ENCODE measurements around the gene ROPN1L.
"Not testable (repeated sequence)": the region's sequence is repeated elsewhere in the genome, so short reads cannot be mapped to it uniquely, and the experiment has no call there.

The ROPN1L gene

DNA sequence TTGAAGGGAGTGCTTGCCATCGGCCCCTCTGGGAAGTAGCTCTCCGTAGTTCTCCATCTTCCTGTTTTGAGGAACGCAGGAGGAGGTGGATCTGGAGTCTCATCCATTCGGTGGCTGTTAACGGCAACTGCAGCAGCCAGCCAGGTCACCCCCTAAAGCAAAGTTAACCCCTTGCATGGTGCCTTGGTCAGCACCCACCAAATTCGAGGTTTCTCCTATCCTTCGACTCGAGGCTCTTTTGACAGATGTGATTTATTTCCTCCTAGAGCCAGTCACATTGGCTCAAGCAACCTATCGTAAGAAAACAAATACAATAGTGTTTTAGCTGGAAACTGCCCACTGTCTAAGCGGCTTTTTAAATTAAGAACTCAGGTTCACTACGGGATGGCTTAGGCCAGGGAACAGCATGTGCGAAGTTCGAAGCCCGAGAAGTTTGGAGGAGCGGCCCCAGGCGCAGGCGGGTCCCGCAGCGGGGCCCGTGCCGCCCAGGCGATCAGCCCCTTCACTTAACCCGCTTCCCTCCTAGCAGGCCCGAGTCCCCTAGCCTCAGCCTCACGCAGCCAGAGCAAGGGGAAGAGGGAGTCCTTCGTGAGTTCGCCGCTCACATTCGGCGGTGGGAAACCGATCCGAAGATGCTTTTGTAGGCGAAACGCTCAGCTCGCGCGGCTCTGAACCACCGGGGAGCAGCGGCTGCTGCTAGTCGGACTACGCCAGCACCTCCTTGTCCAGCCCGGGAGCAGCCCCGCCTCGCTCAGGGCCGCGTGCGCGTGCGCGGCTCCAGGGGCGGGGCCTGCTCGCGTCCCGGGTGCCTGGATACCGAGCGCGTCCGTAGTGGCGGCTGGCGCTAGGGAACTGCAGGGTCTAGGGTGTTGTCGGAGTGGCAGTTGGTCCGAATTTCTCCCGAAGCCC is at the start of gene ROPN1L:
Gene ROPN1L (plus strand): TSS at position 797 of the 909 bp plus-strand sequence. CDS start 289 bp downstream, outside the sequence.
- DNase-seq (ENCODE audit: extremely low spot score, insufficient read length, low read depth), result peak; percentile 93
- peak; percentile 72 for FAIRE-seq

DNA sequence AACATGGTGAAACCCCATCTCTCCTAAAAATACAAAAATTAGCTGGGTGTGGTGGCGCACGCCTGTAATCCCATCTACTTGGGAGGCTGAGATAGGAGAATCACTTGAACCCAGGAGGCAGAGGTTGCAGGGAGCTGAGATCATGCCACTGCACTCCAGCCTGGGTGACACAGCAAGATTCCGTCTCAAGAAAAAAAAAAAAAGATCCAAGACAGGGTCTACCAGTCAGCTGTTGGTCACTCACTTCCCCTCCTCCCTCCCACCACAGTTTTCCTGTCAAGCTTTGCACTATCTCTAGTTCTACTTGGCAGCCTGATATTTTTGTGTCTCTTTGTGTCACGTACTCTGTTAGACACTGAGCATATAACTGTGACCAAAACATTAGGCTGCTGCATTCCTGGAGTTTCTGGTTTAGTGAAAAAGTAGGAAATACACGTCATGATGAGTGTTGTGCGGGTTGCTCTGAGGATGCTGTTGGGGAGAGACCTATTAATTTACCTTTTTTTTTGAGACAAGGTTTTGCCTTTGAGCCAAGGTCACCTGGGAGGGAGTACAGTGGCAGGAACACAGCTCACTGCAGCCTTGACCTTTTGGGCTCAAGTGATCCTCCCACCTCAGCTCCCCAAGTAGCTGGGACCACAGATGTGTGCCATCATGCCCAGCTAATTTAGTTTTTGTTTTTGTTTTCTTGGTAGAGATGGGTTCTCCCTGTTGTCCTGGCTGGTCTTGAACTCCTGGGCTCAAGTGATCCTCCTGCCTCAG is 48.9 kb upstream of the ROPN1L start:
- FAIRE-seq; DNase-seq (ENCODE audit: extremely low spot score, insufficient read length, low read depth): not testable (repeated sequence)

DNA sequence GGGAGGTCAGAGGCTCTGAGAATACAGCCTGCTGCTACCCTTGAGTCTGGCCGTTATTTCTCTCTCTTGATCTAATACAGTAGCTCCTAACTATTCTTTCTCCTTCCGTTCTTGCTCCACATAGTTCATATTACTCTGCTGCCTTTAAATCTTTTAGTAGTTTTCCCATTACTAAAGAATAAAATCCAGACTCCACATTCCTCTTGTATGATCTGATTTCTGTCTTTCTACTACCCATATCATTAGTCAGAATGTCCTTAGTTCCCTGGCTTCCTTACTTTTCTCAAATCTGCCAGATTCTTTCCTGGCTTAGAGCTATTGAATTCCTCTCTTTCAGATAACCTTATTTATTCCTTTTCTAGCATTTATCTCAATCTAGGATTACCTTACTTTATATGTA is 48.2 kb upstream of the ROPN1L start:
- DNase-seq (ENCODE audit: extremely low spot score, insufficient read length, low read depth), result no peak
- no peak for FAIRE-seq

DNA sequence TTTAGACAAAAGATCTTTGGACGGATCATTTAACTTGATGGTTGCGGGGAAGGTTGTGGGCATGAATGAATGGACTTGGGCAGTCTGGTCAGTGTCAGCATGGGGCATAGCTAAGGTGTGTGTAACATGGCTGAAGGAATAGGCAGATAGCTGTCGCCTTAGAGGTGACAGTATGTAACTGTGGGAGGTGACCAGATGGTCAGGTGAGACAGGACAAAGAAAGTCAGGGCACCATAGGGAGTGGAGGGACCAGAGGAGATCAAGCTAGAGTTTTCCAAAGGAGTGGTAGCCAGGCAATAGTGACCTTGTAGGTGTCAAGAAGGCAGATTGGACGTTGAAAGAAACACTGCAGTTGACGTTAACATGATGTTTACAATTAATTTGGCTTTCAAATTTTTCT is 45.1 kb upstream of the ROPN1L start:
- FAIRE-seq, result no peak

DNA sequence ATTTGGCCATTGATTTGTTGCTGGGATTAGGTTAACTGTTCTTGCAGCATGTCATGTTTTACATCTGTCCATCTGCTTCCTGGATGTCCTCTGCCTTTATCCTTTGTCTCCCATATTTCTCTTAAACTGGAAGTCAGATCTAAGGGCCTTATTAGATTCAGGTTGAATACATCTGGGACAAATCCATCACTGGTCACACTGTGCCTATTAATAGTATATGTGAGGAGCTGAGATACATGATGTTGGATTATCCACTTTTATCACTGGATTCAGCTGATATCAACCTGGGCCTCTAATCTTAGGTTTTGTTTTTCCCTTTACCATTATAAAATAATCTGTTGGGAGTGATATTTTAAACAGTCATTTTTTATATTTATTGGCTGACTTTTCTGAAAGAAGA is 41.8 kb upstream of the ROPN1L start:
- no peak for FAIRE-seq
- no peak for DNase-seq (ENCODE audit: extremely low spot score, insufficient read length, low read depth)

More for the DNA sequence above, 45.1 kb upstream of the ROPN1L start:
- no peak for DNase-seq (ENCODE audit: extremely low spot score, insufficient read length, low read depth)

DNA sequence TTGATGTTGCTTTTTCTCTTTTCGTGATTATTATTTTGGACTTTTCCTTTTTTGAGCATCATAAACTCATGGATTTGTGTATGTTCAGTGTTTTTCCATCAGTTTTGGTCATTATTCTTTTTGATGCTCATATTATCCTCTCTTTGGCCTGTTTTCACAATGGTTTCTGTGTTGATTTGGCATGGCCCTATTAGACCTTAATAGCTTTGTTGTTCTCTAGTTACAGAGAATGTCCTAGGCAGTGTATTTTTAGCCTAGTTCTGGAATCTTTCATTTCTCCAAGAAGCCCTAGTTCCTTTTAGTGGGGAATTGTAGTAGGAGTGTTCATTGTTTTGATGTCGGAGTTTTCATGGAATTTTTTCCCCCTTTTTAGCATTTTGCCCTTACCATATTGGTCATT is 41.3 kb upstream of the ROPN1L start:
- FAIRE-seq (no peak), DNase-seq (ENCODE audit: extremely low spot score, insufficient read length, low read depth) (no peak)

DNA sequence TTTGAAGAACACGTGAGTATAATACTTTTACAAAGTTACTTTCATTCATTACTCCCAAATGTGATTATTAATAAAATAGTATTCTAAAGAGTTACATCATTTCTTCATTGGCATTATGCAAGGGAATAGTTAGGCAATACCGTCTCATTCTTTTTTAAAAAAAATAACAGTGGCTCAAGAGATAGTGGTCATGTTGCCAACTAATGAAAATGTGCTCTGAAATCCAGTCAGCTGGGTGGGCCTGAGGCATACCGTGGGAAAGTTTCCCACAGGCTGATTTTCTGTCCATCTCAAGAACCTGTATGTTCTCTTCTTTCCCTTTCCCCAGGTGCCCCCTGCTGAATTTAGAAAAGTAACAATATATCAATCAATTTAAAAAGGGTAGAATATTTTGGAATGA is 40.8 kb upstream of the ROPN1L start:
- FAIRE-seq (no peak), DNase-seq (ENCODE audit: extremely low spot score, insufficient read length, low read depth) (no peak)

- FAIRE-seq, result peak; percentile 24
Observed at GRCh38 chr5:10401498-10401897, 40.2 kb upstream of the ROPN1L start.

GRCh38 chr5:10403829-10404228 is 37.9 kb upstream of the ROPN1L start:
- FAIRE-seq (no peak), DNase-seq (ENCODE audit: extremely low spot score, insufficient read length, low read depth) (no peak)

More at GRCh38 chr5:10401498-10401897, 40.2 kb upstream of the ROPN1L start:
- DNase-seq (ENCODE audit: extremely low spot score, insufficient read length, low read depth), result no peak

DNA sequence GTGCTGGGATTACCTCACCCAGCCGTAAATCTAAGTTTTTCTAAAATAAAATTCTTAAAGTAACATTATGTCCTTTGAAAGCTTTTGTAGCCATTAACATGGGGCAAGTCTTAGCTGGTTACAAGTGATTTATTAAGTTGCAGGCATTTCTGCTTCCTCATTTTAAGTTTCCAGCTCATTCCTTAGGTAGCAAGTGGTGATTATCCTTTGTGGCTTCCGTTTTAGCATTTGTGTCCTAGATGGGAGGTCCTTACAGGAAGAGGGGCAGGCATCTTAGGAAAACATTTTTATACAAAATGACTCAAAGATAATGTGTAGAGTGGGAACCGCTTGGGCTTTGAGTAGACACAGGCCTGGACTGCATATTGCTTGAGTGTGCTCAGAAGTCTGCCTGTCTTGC is 35.0 kb upstream of the ROPN1L start:
- DNase-seq (ENCODE audit: extremely low spot score, insufficient read length, low read depth), result no peak
- no peak for FAIRE-seq

- no peak for DNase-seq (ENCODE audit: extremely low spot score, insufficient read length, low read depth)
- FAIRE-seq, result no peak
Observed at GRCh38 chr5:10409504-10409903, 32.2 kb upstream of the ROPN1L start.

- DNase-seq (ENCODE audit: extremely low spot score, insufficient read length, low read depth), result no peak
- no peak for FAIRE-seq
Observed at GRCh38 chr5:10410662-10411061, 31.0 kb upstream of the ROPN1L start.

- DNase-seq (ENCODE audit: extremely low spot score, insufficient read length, low read depth) (no peak), FAIRE-seq (no peak)
Observed at GRCh38 chr5:10411336-10411735, 30.3 kb upstream of the ROPN1L start.

DNA sequence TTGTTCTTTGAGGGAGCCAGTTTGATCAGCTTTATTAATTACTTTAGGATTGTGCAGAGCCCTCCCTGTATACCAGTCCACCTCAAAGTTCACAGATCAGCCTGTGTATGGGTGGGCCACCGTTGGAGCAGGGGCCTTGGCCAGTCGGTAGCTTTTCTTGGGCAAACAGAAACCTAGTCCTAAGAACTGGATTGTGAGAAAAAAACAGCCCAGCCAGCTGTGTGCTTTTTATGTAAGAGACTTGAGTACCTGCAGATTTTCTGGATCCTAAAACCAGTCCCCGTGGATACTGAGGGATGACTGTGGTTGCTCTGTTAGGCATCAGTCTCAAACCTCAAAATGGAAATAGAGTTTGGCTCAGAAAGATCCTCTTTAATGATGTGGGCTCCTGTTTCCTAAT is 24.8 kb upstream of the ROPN1L start:
- FAIRE-seq, result no peak
- no peak for DNase-seq (ENCODE audit: extremely low spot score, insufficient read length, low read depth)

DNA sequence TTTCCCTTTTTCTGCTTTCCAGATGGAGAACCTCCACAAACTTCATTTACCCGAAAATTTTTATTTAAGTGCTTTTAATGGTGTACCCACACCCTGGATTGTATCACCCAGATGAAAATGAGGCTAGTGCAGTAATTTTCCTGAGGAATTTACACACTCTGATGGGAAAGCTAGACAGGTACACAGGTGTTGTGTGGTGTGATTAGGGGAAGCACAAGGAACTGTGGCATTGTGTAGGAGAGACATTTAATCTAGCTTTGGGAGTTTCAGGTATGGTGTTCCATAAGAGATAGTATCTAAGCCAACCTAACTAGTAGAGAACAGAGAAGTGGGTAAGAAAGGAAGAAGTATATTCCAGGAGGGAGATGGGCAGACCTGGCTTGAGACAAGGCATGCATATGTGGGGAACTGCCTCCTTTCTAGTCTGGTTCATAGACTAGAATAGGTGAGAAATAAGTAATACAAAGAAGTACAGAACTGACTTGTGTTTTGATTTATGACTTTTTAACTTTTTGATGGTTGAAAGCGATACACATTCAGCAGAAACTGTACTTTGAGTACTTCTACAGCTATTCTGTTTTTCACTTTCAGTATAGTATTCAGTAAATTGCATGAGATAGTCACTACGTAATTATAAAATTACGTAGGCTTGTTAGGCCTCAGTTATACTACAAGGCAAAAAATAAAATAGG is 22.9 kb upstream of the ROPN1L start:
- no peak for DNase-seq (ENCODE audit: extremely low spot score, insufficient read length, low read depth)
- FAIRE-seq, result no peak

GRCh38 chr5:10420468-10420867 is 21.2 kb upstream of the ROPN1L start:
- no peak for DNase-seq (ENCODE audit: extremely low spot score, insufficient read length, low read depth)
- no peak for FAIRE-seq

DNA sequence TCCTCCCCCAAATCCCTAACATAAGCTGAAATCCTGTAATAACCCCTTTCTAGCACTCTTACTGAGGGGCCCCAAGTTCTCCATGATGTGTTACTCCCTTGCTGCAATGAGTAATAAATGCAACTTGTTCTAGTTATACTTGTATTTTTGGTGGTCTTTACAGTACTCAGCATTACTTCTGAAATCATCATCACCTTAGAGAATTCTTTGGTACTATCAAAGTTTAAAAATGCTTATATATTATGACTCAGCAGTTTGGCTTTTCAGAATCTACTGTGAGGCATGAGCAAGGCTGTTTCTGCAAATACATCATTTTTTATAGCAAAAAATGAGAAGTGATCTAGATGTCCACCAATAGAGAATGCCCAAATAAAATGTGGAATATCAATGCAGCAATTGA is 20.7 kb upstream of the ROPN1L start:
- DNase-seq (ENCODE audit: extremely low spot score, insufficient read length, low read depth) (no peak), FAIRE-seq (no peak)

GRCh38 chr5:10421896-10422691 is 19.6 kb upstream of the ROPN1L start:
- no peak for DNase-seq (ENCODE audit: extremely low spot score, insufficient read length, low read depth)
- FAIRE-seq, result no peak

DNA sequence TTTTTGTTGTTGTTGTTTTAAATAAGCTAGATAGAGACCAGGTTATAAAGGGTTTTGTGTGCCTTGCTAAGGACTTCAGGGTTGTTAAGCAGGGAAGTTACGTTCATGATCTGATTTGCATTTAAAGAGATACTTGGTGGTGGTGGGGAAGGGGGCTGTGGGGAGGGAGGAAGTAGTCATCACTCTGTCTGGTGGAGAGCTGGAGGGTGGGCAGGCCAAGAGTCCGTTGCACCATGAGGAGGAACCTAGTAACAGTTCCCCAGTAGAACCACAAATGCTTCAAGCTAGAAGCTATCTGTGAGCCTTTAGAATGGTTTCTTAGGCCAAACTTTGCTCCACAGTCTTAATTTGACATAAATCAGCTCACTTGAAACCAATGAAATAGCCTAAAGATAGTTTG is 18.7 kb upstream of the ROPN1L start:
- no peak for FAIRE-seq
- no peak for DNase-seq (ENCODE audit: extremely low spot score, insufficient read length, low read depth)

All from GM18507 (cell line).